NT2/D1 (cell line): ENCODE results near the gene PGK2.

Experiments
- SUZ12 ChIP-seq: IDR thresholded peaks from 2 replicates; pipeline ENCODE4 v1.6.1; 2011; ENCODE audit not compliant: insufficient read length, insufficient read depth; ENCODE audit errors: extremely low read depth
- YY1 ChIP-seq: IDR thresholded peaks from 2 replicates; pipeline ENCODE4 v1.6.1; 2011; ENCODE audit not compliant: insufficient read length, insufficient read depth
- ZNF274 ChIP-seq: IDR thresholded peaks from 2 replicates; pipeline ENCODE4 v1.6.1; 2011; ENCODE audit warnings: mild to moderate bottlenecking, low read depth, low read length

GRCh38 chr6:49835140-49835539 is 48.1 kb upstream of the PGK2 start:
- TF ChIP-seq SUZ12: no peak
- no peak for TF ChIP-seq ZNF274
- TF ChIP-seq YY1: no peak
